Occipital lobe (tissue), 2 donors: ENCODE data around the gene ZSCAN22. TPM values are rescaled to one million over a fixed set of nuclear protein-coding genes. Genes with fewer than 3 reads are reported as not detected.

ENCODE experiments used
- DNase-seq: peaks from one replicate; lab custom pipeline; 2025; lab: John Stamatoyannopoulos, UW
- total RNA-seq: library from RNA; depleted of rRNA; stranded (reverse); fragments of >200 nt; gene quantifications from one replicate; pipeline ENCODE4 v1.2.3, GENCODE V29; 2014

Gene ZSCAN22
- total RNA-seq, 1 donor from 2014 or later, result 3.0 TPM

GRCh38 chr19:58351558-58351878 lies 24.7 kb downstream of the ZSCAN22 start:
- no peak for DNase-seq

GRCh38 chr19:58351990-58352755 lies 25.4 kb downstream of the ZSCAN22 start:
- no peak for DNase-seq

DNA sequence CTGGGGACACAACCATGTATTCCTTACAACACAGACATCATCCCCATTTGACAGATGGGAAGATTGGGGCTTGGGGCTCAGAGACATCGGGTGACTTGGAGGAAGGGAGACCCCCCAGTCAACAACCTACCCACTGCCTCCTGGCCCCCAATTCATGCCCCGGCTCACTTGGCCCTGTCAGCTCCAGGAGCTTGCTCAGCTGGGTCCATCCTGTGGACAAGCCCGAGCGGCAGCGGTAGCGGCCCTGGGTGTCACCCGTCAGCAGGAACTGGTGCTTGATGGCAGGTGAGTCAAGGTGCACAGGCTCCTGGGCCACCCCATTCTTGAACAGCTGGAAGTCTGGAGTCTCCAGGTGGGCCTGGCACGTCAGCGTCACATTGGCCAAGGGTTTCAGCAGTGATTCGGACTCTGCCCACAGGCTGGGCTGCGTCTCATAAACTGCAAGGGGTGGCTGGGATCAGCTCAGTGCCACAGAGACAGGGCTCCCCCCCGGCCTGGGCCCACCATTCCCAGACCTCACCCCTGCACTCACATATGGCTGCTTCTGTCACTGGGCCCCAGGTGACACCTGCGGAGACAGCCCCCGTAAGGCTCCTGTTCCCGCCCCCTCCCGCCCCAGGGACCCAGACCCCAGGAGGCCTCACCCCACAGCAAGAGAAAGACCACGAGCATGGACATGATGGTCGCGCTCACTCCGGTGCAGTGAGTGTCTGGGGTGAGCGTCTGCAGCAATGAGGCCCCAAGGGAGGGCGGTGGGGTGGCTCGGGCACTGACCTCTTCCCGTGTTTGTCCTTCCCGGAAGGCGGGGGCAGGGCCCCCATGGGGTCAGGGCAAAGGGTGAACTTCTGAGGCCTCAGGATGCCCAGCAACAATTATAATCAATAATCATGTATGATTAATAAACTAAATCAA lies 26.2 kb downstream of the ZSCAN22 start, which contains the start of gene A1BG:
Gene A1BG, minus strand, starts transcription at position 733 of the 912 bp plus-strand sequence. Its CDS starts 55 bp downstream, at position 678.
- no peak for DNase-seq

DNA sequence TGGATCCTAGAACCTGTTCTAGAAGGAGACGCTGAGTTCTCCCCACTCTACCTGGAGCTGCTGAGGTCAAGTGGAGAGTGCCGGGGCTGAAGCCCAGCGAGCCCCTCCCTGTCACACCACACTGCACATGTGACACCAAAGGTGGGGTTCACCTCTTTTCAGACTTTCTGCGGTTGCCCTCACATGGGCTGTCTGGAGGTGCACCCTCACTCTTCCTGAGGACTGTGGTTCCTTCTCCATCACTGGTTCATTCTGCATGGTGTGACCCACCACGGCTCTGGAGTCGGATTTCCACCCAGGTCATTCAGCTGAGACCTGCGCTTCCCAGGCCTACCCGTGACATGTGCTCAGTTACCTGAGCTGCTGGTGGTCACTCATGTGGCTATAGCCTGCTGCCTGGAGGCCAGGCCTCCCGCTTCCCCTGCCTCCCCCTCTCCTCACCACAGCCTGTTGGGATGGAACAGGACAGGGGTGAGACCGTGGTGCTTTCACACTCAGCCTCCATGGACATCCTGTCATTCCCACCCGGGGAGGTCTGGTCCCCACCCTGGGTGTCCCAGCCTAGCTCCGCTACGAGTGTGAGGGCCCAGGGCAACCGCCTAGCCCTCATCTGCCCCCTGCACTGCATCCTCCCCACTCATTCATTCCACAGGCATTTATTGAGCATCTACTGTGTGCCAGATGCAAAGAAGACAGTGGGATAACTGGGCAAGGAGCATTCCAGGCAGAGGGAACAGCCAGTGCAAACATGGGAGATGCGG lies 27.1 kb downstream of the ZSCAN22 start:
- DNase-seq, result no peak

DNA sequence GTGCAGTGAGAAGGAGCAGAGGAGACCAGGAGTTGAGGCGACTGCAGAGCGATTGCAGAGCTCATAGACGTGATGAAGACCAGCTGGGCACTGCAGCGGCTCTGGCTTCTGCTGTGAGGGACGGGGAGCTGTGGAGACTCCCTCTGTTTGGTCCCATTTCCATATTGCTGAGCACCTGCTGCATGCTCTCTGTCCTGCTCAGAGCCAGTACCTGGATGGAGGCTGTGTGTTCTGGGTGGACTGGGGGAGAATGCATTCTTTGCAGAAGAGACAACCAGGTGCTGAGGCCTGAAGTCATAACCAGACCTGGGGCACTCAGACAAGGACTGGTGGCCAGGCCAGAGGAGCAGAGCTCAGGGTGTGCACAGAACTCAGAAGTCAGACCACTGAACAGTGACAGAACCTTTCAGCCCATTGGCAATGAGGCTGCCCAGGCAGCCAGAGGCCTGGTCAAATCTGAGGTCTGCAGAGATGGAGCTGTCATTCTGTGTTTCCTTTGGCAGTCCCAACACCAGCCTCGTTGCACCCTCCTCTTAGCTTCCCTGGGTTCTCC lies 27.8 kb downstream of the ZSCAN22 start:
- DNase-seq, result no peak

- DNase-seq, result no peak
Observed at GRCh38 chr19:58355215-58355796, 28.5 kb downstream of the ZSCAN22 start.

GRCh38 chr19:58355908-58356765 lies 29.3 kb downstream of the ZSCAN22 start:
- no peak for DNase-seq

DNA sequence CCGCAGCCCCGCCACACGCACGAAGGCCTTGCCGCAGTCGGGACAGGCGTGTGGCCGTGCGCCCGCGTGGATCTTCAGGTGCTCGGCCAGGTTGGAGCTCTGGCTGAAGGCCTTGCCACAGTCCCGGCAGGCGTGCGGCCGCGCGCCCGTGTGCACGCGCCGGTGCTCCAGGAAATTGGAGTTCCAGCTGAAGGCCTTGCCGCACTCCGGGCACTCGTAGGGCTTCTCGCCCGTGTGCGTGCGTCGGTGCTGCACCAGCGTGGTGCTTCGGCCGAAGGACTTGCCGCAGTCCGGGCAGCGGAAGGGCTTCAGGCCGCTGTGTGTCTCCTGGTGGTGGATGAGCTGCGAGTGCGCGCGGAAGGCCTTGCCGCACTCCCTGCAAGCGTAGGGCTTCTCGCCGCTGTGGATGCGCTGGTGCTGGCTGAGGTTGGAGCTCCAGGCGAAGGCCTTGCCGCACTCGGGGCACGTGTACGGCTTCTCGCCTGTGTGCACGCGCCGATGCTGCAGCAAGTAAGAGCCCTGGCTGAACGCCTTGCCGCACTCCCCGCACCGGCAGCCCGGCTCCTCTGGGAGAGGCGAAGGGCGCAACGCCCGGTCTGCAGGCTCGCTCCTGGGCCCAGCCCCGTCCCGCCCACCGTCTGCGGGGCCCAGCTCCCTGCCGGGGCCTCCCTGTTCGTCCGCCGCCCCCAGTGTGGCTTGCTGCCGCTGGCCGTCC lies 30.1 kb downstream of the ZSCAN22 start:
- DNase-seq, result no peak

DNA sequence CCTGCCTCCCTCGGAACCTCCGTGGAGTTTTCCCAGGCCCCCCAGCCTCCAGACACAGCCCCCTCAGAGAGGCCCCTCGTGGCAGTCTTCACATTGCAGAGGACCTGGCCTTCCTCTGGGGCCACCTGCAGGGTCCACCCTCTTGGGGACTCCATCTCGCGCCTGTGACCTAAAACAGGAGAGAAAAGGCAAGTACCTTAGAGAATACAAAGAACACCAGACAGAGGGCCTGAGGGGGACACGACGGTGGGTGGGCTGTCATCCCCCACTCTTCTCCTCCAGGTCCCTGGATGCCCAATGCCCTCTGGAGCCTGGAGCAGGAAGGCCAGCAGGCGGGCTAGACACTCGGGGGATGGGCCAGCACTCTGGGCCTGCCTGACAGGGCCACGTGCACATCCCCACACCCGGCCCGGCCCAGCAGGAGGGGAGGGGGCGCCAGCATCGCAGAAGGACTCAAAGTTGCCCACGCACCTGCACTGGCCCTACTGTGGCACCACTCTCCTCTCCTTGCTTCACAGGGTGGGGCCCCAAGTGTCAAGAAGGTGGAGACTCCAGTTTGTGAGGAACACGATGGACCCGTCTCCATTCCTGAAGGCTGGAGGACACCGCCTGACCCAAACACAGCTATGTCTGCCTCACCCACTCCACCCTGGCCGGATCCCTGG lies 30.8 kb downstream of the ZSCAN22 start:
- DNase-seq, result no peak

DNA sequence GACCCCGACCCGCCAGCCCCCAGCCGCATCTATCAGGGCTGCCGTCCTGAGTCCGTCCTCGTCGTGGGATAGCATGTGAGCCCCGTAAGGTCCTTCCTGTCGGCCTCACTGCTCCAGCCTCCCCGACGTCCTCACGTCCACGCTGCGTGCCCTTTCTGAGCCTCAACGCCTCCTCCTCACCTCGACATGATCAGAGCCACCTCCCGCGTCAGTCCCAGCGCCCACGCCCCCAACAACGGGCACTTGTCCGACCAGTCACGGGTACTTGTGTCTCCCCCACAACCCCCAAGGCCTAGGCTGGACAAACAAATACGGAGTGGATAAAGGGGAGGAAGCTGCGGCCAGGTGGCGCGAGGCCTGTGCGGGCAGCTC lies 35.1 kb downstream of the ZSCAN22 start:
- DNase-seq, result no peak

DNA sequence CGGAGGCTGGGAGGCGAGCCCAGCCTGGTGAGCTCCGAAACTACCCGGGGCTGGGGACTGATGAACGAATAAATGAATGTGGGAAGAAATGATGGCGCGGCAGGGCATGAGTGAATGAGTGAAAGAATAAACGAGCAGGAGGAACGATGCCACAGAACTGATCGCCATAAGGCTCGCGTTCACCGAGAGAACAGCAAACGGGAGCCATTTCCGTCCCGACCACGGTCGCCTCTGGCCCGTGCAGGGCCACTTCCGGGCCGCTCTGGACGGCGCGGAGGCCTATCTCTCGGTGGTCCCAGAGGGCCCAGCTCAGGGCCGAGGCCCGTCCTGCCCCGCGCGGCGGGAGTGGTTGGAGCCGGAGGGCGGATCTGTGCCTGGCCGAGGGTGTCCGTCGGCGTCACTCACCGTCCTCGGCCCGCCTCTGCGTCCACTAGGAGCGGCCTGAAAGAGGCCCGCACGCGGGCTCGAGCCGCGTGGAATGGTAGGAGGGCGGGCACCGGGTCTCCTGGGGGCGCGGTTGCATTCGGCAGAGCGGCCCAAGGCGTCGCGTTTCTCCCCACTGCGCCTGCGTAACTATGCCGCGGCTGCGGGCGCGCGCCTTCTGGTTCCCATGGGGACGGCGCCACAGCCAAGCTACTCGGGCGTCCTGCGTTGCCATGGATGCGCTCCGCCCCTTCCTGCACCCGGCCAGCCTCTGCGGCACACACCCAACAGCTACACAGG lies 35.6 kb downstream of the ZSCAN22 start, which contains the start of gene ZNF497:
Gene ZNF497, minus strand, starts transcription at position 480 of the 723 bp plus-strand sequence. CDS start 5,116 bp downstream, outside the sequence.
- DNase-seq, result peak; percentile 97

GRCh38 chr19:58364146-58364545 lies 37.4 kb downstream of the ZSCAN22 start:
- DNase-seq, result no peak

DNA sequence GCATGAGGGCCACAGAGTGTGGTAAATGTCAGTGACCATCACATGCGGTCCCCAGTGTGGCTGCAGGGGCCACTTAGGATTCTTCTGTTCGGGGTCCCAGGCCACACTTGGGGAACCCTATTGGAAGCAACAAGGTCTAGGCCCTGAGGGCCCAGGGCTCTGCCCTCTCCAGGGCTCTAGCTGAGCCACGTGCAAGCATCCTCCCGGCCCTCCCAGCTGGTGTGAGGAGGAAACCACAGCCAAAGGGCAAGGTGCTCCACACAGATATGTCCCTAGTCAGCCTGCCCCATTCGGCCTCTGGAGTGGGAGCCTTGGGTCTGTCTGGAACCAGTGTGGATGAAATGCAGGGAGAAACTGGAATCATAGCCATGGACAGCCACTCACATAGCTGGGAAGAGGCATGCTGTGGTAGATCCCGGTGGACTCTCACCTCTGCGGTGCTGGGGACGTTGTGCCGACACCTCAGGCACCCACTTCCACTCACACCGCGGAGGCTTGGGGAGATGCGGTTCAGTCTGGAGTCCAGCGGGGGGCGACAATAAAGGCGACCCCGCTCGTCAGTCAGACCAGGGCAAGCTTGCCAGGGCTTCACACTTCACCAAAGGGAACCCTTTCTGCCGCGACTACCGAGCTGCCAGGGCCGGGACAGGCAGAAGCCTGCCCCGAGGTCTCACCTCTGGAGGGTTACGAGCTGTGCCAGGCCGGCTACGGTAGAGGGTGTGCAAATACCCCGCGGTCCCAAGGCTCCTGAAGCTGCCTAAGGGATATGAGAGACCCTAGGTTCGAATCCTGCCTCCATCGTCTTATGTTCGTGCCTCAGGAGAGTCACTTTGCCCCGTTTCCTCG lies 40.0 kb downstream of the ZSCAN22 start:
- no peak for DNase-seq

DNA sequence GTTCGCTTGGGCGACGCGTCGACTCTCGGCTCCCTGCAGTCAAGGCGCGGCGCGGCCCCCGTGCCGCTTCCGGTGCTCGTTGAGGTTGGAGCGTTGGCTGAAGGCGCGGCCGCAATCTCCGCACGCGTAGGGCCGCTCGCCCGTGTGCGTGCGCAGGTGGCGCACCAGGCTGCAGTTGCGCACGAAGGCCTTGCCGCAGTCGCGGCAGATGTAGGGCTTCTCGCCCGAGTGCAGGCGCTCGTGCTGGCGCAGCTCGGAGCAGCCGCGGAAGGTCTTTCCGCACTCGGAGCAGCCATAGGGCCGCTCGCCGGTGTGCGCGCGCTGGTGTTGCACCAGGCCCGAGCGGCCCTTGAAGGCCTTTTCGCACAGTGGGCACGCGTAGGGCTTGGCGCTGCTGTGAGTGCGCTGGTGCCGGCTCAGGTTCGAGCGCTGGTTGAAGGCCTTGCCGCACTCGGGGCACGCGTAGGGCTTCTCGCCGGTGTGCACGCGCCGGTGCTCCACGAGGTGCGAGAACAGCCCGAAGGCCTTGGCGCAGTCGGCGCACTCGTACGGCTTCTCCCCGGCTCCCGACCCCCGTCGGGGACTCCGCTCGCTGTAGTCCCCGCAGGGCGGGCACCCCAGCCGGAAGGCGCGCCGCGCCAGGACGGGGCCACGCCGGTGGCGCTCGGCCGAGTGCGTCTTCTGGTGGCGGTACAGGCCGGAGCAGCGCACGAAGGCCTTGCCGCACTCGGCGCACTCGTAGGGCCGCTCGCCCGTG lies 41.1 kb downstream of the ZSCAN22 start:
- DNase-seq, result no peak

DNA sequence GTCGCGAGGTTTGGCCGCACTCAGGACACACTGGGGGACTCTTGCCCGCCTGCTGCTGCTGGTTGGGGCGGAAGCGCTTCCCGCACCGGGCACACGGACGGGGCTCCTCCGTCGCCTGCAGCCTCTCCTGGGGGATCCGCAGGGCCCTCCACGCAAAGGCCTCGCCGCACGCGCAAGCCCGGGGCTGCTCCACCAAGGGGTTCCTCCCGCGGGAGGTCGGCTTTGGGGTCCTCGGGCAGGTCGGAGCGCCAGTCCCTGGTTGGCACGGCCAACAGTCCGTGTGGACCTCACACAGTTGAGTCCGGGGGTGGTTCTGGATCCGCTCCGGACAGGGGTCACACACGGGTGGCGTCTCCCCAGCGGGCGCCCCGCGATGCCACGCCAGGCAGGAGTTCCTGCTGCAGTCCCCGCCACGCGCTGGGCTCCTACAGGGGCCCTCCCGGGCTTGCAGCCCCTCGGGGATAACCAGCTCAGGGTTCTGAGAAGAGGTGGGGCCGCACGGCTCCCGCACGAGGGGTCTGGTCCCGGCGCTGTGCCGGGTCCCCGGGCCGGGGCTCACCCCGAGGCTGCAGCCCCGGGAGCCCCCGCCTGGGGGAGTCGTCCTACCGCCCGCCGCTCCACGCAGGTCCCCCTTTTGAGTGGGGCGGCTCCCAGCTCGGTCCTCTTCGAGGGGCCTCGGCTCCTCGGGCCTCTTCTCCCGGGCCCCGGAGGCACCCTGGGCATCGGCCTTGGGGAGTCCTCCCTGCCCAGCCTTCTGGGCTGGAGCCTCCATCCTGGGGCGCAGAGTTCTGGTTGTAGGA lies 42.0 kb downstream of the ZSCAN22 start:
- no peak for DNase-seq
